ENCODE measurements around the gene NPHP3.

- TF ChIP-seq CTCF (IDR thresholded peaks at IDR 0.05; ENCODE audit: insufficient read depth, low read depth, low read length) (no peak), EZH2 (IDR thresholded peaks at IDR 0.05; ENCODE audit: insufficient read depth, low read length) (no peak)
Observed at GRCh38 chr3:132720228-132720627, 2.0 kb downstream of the NPHP3 start.

All from astrocyte (in vitro differentiated cells and primary cell).